Amniotic stem cell (primary cell): ENCODE results near the gene GNG7.
"Not testable (repeated sequence)": the region's sequence is repeated elsewhere in the genome, so short reads cannot be mapped to it uniquely, and the experiment has no call there.

Experiments used
- DNase-seq: peaks from one replicate; lab custom pipeline; 2025; lab: John Stamatoyannopoulos, UW

Gene GNG7

DNA sequence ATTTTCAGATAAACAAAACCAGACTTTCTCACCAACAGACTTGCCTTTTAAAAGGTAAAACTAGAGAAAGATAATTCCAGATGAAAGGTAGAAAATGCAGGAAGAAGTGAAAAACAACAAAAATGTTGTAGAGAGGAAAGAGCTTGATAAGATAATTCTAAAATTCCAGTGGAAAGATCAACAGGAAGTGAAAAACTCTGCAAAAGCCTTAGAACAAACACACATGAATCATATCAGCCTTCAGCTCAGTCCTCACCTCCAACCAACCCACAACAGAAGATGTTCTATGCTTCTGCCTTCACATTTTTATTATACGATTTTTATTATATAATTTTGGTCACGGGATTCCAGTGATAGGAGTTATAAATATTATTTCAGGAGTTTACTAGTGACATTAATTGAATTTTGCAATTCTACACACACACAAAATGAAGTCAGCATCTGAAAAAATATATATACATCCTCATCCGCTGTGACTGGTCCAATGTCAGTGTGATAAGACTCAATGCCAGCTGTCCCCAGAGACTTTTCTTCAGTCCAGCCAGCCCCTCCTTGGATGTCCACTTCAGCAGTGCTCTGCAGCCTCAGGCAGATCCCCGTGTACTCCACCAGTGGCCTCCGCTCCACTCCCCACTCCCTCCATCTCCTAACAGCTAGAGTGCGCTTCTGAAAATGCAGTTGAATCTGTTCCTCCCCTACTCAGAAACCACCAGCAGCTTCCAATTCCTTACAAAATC lies 168.6 kb downstream of the GNG7 start:
- no peak for DNase-seq

DNA sequence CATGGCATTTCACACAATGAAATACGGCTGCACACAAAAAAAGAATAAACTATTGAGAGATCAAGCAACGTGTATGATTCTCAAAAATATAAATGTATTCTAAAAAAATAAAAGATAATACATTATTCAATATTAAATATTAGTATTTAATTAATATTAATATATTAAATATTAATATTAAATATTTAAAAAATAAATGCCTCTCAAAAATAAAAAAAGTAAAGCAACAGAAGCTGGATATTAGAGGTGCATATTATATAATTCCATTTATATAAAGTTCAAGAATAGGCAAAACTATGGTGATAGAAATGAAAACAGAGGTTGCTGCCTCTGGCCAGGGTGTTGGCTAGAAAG lies 169.4 kb downstream of the GNG7 start:
- no peak for DNase-seq

GRCh38 chr19:2532252-2533071 lies 170.0 kb downstream of the GNG7 start:
- peak; percentile 71 for DNase-seq

DNA sequence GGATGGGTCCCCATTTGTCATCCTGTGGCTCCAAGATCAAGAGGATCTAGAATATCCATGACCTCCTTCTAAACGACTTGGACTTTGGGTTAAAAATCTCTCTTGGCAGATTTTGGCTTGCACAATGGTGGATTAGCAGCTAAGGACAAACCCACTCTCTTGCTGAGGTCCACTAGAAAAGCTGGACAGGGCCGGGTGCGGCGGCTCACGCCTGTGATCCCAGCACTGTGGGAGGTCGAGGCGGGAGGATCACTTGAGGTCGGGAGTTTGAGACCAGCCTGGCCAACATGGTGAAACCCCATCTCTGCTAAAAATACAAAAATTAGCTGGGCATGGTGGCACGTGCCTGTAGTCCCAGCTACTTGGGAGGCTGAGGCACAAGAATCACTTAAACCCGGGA lies 172.6 kb downstream of the GNG7 start:
- not testable (repeated sequence) for DNase-seq

- DNase-seq, result peak; percentile 49
These were observed 173.0 kb downstream of the GNG7 start for GRCh38 chr19:2529473-2529918.

DNA sequence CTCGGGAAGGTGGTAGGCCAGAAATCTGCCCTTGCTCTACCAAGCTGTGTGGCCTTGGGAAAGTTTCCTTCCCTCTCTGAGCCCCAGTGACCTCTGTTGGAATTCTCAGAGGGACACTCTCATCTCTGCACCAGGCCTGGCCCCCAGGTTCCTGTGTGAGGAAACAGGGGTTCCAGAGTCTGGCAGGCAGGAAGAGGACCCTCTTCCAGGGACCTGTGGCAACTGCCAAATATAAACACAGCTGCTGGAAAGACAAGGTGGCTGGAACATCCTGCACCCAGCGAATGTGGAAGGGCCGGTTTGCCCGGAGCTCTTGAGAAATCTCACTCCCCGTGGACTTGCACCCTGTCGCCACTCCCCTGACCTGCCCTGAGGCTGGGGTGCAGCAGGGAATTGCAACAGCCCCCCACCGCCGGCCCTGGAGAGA lies 173.8 kb downstream of the GNG7 start:
- no peak for DNase-seq

DNA sequence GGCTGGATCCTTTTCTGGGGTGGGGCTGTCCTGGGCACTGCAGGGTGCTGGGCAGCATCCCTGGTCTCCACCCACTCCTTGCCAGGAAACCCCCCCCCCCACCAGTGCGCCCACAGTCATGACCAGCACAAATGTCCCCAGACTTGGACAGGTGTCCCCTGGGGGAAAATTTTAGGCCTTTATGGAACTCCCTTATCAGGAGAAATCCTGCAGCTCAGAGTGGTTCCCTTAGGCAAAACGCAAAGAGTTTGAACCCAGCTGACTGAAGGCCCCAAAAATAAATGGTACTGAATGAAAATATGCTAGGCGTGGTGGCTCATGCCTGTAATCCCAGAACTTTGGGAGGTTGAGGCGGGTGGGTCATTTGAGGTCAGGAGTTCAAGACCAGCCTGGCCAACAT lies 174.8 kb downstream of the GNG7 start:
- no peak for DNase-seq

DNA sequence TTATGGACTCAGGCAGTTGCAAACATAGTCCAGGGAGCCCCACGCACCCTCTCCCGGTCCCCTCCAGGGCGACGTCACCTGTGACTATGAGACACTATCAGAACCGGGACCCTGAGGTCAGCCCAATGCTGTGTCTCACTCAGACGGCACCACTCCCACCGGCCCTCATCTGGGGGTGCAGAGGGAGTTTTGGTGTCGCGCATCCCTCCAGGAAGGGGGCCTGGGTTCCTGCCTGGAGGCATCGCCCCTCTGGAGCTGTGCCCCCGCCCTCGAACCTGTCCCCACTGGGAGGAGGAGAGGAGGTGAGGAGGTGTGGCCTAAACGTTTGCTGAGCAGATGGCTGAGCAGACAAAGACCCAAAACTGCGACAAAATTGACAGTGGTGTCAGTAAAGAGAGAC lies 175.3 kb downstream of the GNG7 start:
- DNase-seq, result no peak

DNA sequence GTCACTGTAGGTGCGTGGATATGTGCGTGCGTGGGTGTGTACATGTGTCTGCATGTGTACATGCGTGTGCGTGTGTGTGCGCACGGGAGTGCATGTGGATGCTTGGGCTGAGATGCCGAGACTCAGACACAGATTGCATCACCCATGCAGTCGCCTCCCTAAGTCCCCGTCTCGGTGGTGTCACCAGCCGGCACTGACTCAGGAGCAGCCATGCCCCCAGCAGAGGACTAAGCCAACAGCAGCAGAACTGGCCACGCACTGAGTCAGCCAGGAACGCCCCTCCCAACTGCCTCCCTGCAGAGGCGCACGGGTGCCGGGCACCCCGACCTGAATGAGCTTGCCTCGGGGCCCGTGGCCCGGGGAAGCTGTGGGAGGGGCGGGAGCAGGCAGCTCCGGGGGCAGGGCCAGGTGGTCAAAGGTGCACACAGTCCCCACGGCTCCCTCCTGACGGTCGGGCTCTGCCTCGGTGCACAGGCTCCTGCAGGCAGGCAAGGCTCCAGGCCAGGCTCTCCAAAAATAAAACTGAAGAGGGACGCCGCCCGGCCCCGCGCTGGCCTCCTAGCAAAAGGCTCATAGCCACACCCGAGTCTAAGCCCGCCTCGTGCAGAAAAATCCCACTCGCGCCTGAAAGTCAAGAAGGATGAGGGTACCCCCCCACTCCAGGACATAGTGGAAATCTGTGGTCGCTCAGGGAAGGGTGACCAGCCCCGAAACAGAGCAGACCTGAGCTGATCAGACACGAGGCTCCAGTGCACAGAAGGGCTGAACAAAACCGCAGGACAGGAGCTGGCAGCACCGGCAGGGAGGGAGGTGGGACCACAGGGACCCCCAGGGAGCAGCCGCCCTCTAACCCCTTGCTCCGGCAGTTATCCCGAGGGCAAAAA lies 177.4 kb downstream of the GNG7 start:
- DNase-seq, result no peak

DNA sequence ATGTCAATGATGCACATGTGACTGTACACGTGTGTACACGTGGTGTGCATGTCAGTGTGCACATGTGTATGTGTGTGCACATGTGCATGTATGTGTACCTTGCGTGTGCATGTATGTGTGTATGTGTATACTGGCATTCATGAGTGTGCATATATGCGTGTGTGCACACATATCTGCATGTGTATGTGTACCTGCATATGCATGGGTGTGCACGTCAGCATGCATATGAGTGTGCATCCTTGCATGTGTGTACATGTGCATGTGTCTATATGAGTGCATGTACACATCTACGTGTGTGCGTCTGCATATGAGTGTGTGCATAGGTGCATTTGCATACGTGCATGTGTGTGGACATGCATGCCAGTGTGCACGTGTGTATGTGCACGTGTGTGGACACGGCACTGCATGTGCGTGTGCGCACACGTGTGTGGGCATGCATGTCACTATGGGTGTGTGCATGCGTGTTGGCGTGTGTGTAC lies 178.1 kb downstream of the GNG7 start:
- no peak for DNase-seq

DNA sequence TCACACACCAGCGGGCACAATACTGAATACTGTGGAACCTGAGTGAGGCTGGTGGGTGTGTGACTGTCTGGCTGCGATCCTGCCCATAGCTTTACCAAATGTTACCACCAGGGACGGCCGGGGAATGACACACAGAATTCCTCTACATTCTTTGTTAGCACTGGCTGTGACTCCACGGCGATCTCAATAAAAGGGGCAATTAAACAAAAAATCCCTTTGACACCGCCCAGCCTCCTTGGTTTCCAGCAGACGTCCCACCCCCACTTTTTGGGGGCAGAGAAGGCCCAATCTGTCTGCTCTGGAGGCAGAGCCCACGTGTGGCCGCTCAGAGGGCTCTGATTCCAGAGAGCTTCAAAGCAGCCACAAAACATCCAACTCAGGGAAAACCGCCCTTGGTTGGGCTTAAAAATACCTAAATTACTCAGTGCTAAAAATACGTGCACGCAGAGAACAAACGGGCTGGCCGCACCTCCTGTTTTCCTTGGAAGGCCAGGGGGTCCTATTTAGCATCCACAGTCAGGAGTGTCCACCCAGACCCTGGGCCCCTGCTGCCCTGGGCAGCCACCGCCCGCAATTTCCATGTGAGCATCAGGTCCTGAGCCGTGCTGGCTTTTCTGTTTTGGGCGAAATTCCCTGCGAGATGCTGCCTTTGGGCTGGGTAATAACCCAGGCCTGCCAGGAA lies 178.7 kb downstream of the GNG7 start:
- DNase-seq, result peak; percentile 53

DNA sequence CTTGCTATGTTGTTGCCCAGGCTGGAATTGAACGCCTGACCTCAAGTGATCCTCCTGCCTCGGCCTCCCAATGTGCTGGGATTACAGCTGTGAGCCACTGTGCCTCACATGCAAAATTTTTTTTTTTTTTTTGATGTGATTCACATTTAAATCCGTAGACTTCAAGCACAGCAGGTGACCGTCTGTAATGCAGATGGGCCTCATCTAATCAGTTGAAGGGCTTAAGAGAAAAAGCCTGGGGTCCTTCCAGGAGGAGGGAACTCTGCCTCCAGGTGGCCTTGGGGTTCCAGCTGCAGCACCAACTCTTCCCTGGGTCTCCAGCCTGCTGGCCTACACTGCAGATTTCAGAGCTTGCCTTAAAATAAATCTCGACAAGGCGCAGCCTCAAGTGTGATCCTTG lies 183.0 kb downstream of the GNG7 start:
- no peak for DNase-seq

GRCh38 chr19:2518856-2519255 lies 183.6 kb downstream of the GNG7 start:
- not testable (repeated sequence) for DNase-seq

- DNase-seq, result no peak
These were observed 184.5 kb downstream of the GNG7 start for GRCh38 chr19:2517881-2518601.

DNA sequence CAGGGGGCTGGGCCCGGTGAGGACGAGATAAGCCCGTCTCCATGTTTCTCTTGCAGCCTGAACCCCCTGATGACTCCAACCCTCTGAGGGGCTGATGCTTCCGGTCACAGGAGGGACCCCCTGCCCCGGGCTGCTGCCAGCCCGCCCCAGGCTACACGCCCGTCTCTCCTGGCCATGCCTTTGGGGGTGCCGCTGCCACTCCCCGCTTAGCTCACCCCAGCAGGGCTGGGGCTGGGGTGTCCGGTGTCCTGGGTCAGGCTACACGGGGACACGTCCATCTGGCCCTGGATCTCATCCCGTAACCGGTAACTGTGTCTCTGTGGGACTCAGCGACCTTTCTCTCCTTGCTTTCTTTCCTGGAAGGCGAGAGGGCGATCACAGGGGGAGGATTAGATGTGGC lies 185.8 kb downstream of the GNG7 start:
- no peak for DNase-seq

GRCh38 chr19:2514981-2515518 lies 187.4 kb downstream of the GNG7 start:
- DNase-seq, result no peak

DNA sequence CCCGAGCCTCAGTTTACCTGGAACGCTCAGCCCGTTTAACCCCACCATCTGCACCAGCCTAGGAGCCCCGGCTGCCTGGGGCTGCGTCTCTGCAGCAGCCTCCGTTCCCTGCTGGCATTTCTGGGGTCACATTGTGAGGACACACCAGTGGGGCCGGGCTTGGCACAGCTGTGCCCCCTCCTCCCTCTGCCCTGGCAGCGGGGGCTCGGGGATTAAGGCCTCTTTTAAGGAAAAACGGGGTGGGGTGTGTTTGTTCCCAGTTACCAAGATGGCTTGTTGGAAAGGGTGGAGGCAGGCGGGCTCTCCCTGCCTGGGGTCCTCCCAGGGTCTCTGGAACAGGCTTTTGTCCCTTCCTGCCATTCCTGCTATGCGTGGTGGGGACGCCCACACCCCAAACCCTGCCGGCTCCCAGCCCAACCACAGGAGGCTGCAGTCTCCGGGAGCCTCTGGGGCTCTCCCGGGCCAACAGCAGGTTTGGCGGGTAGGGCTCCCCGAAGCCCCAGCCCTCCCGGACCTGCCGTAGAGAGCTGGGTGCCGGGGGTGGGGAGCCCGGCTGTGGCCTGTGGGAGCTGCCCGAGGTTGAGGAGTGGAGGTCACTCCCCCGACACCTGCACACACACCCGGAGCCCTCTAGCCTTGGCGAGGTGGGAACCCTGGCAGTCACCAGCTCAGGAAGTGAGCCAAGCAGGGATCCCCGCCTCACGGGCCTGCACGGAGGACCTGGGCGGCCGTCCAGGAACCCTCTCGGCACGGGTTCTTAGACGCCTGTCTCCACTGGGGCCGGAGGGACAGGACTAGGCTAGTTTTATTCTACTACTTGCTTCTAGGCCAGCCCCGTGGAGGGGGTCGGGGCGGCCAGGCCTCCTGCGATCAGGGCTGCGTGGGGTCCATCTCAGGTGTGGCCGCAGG lies 189.7 kb downstream of the GNG7 start:
- DNase-seq, result no peak

- DNase-seq, result no peak
These were observed 190.5 kb downstream of the GNG7 start for GRCh38 chr19:2511991-2512390.

GRCh38 chr19:2511570-2511969 lies 190.9 kb downstream of the GNG7 start:
- DNase-seq, result no peak

DNA sequence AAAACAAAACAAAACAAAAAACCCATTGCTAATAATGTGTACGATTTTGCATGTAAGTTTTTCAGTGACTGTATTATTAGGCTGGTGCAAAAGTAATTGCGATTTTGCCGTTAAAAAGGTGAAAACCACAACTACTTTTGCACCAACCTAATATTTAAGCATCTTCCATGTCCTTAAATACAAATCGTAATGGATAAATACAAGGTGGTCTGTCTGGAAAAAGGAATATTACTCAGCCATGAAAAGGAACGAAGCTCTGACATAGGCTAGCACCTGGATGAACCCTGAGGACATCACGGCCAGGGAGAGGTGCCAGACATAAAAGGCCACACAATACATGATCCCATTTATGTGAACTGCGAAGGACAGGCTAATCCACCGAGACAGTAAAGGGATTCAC lies 193.4 kb downstream of the GNG7 start:
- DNase-seq, result no peak
